ENCODE data around the gene MYL11.
"Not testable (repeated sequence)": the region's sequence is repeated elsewhere in the genome, so short reads cannot be mapped to it uniquely, and the experiment has no call there.

DNA sequence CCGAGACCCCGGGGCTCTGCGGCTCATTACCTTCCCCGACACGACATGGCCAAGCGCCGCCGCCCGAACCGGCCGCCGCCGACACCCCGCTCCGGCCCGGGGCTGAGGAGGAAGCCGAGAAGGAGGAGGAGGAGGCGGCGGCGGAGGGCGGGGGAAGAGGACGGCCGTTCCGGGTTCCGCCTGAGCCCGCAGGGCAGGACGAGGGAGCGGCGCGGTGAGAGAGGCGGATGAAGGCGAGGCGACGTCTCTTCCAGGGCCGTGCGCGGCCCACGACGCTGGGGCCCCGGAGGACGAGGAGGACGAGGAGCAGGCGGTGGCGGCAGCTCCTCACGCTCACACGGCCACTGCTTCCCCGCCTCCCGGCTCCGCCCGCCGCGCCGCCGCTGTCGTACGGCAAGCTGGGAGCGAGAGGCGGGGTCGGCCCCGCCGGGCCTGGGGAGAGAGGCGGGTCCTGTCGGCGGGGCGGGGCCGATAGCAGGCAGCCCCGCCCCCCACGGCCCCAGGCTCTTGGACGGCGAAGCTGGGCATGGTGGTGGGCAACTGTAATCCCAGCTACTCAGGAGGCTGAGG, 39.5 kb upstream of the MYL11 start:
- TF ChIP-seq EZH2 (IDR thresholded peaks at IDR 0.05); FOXP2 (optimal IDR thresholded peaks at IDR 0.05; ENCODE audit: control extremely low read depth, extremely low read length, insufficient read depth): not testable (repeated sequence)
- TF ChIP-seq POLR2AphosphoS5 (IDR thresholded peaks at IDR 0.05; ENCODE audit: borderline replicate concordance, low read depth, low read length): peak; percentile 60; the same call in 1 of the 2 replicates

Data from SK-N-MC (cell line).